IMR-90 (cell line): Measurements from ENCODE around the gene TBCK. TPM values are rescaled to one million over a fixed set of nuclear protein-coding genes. Genes with fewer than 3 reads are reported as not detected.

Source experiments
- ATAC-seq: fragments of 200-7000 bp; cut with Tn5 transposase; 2 replicates; pipeline ENCODE4 v1.9.1; 2020; ENCODE audit warnings: low read depth, mild to moderate bottlenecking, moderate library complexity
- BruUV-seq: library from RNA; stranded (reverse); fragments of 400-500 nt; replicated peaks from 2 replicates; lab custom pipeline; 2021; lab: Mats Ljungman, UMichigan
- CTCF ChIA-PET: fragments of 300-600 bp; formaldehyde crosslinking; extraction: SDS; loops from one replicate; lab custom pipeline; 2021; ENCODE audit warnings: antibody characterized with exemption; lab: Yijun Ruan, JAX
- POLR2A ChIA-PET: fragments of 300-600 bp; sonication (Branson Sonifier 250); formaldehyde crosslinking; loops from one replicate; lab custom pipeline; 2022; ENCODE audit warnings: antibody characterized with exemption; ENCODE audit not compliant: unreplicated experiment; lab: Charles Lee
- DNase-seq: peaks from one replicate; pipeline ENCODE4 v3.0.0; 2013
- H2AFZ ChIP-seq: replicated peaks from 2 replicates; pipeline ENCODE3; 2013; ENCODE audit warnings: low read length, mild to moderate bottlenecking; ENCODE audit not compliant: poor library complexity
- H2AK5ac ChIP-seq: 2 replicates; pipeline ENCODE4 v1.6.1; 2013; ENCODE audit warnings: low read depth, low read length, inconsistent platforms
- H2AK9ac ChIP-seq: replicated peaks from 2 replicates; pipeline ENCODE3; 2013; ENCODE audit warnings: mild to moderate bottlenecking, low read depth, low read length, moderate library complexity; ENCODE audit not compliant: poor library complexity
- H2BK120ac ChIP-seq: 2 replicates; pipeline ENCODE4 v1.6.1; 2013; ENCODE audit warnings: low read depth, low read length, inconsistent platforms
- H2BK15ac ChIP-seq: 3 replicates; pipeline ENCODE4 v1.6.1; 2013; ENCODE audit warnings: low read depth, low read length, inconsistent platforms
- H2BK20ac ChIP-seq: 2 replicates; pipeline ENCODE4 v1.6.1; 2013; ENCODE audit warnings: low read depth, mild to moderate bottlenecking, inconsistent platforms, low read length, moderate library complexity
- H2BK5ac ChIP-seq: 2 replicates; pipeline ENCODE4 v1.6.1; 2013; ENCODE audit warnings: mild to moderate bottlenecking, low read depth, low read length, inconsistent platforms; ENCODE audit not compliant: poor library complexity, severe bottlenecking
- H3K14ac ChIP-seq: replicated peaks from 2 replicates; pipeline ENCODE4 v1.6.1; 2013; ENCODE audit warnings: low read depth, low read length, inconsistent platforms
- H3K18ac ChIP-seq: 2 replicates; pipeline ENCODE4 v1.6.1; 2013; ENCODE audit warnings: low read depth, low read length, control low read depth
- H3K23ac ChIP-seq: 2 replicates; pipeline ENCODE4 v1.6.1; 2013; ENCODE audit warnings: low read depth, low read length, inconsistent platforms
- H3K27ac ChIP-seq: 2 replicates; pipeline ENCODE4 v1.5.1; 2013; ENCODE audit warnings: mild to moderate bottlenecking, control low read depth, low read length; ENCODE audit not compliant: insufficient read depth
- H3K27me3 ChIP-seq: 2 replicates; pipeline ENCODE4 v1.6.1; 2013; ENCODE audit warnings: low read length; ENCODE audit not compliant: control insufficient read depth, insufficient read depth
- H3K36me3 ChIP-seq: 2 replicates; pipeline ENCODE4 v1.6.1; 2013; ENCODE audit warnings: low read length, mixed read lengths; ENCODE audit not compliant: control insufficient read depth, insufficient read depth
- H3K4ac ChIP-seq: 2 replicates; pipeline ENCODE4 v1.6.1; 2013; ENCODE audit warnings: low read depth, low read length, inconsistent platforms
- H3K4me1 ChIP-seq: 2 replicates; pipeline ENCODE4 v1.6.1; 2013; ENCODE audit warnings: low read length, mixed read lengths; ENCODE audit not compliant: control insufficient read depth, insufficient read depth
- H3K4me2 ChIP-seq: 2 replicates; pipeline ENCODE4 v1.6.1; 2013; ENCODE audit warnings: low read depth, mild to moderate bottlenecking, control low read depth, low read length, moderate library complexity
- H3K4me3 ChIP-seq: 2 replicates; pipeline ENCODE4 v1.5.1; 2013; ENCODE audit warnings: low read depth, mild to moderate bottlenecking, control low read depth, low read length, moderate library complexity; ENCODE audit not compliant: insufficient read depth
- H3K56ac ChIP-seq: 2 replicates; pipeline ENCODE4 v1.6.1; 2013; ENCODE audit warnings: low read length, inconsistent platforms; ENCODE audit not compliant: insufficient read depth; ENCODE audit errors: extremely low read depth
- H3K79me1 ChIP-seq, 2 experiments: 2 replicates each; pipeline ENCODE4 v1.6.1; 2013; ENCODE audit warnings: low read length in 2 of 2, inconsistent platforms in 1 of 2, low read depth in 1 of 2
- H3K9ac ChIP-seq: 2 replicates; pipeline ENCODE4 v1.6.1; 2013; ENCODE audit warnings: low read depth, low read length, control low read depth
- H3K9me1 ChIP-seq: 2 replicates; pipeline ENCODE4 v1.6.1; 2013; ENCODE audit warnings: low read length, inconsistent platforms; ENCODE audit not compliant: insufficient read depth
- H3K9me3 ChIP-seq: 2 replicates; pipeline ENCODE4 v1.6.1; 2013; ENCODE audit warnings: low read length; ENCODE audit not compliant: control insufficient read depth, insufficient read depth
- H4K20me1 ChIP-seq: 2 replicates; pipeline ENCODE4 v1.6.1; 2013; ENCODE audit warnings: low read length, inconsistent platforms; ENCODE audit not compliant: insufficient read depth
- H4K5ac ChIP-seq: 2 replicates; pipeline ENCODE4 v1.6.1; 2013; ENCODE audit warnings: mild to moderate bottlenecking, low read depth, low read length, control low read depth
- H4K8ac ChIP-seq, 2 experiments: 2 replicates each; pipeline ENCODE4 v1.6.1; 2013; ENCODE audit warnings: low read depth in 2 of 2, low read length in 2 of 2, control low read depth in 1 of 2, inconsistent platforms in 1 of 2
- H4K91ac ChIP-seq: 2 replicates; pipeline ENCODE4 v1.6.1; 2013; ENCODE audit warnings: low read depth, low read length, inconsistent platforms; ENCODE audit not compliant: insufficient read depth
- BHLHE40 ChIP-seq: fragments of 150-350 bp; IDR thresholded peaks from 2 replicates; pipeline ENCODE4 v1.6.1; 2016; ENCODE audit warnings: mild to moderate bottlenecking, low read depth, low read length
- CEBPB ChIP-seq: IDR thresholded peaks from 2 replicates; pipeline ENCODE4 v1.6.1; 2012; ENCODE audit warnings: low read depth, low read length, improper control_type of control experiment
- CHD1 ChIP-seq: IDR thresholded peaks from 2 replicates; pipeline ENCODE4 v1.6.1; 2012; ENCODE audit warnings: low read depth, low read length, improper control_type of control experiment
- CTCF ChIP-seq: conservative IDR thresholded peaks from 2 replicates; pipeline ENCODE4 v1.5.1; 2012; ENCODE audit warnings: mild to moderate bottlenecking, low read depth, low read length, improper control_type of control experiment
- FOS ChIP-seq: fragments of 150-350 bp; IDR thresholded peaks from 2 replicates; pipeline ENCODE4 v1.6.1; 2016; ENCODE audit warnings: low read depth, low read length
- MAFK ChIP-seq: IDR thresholded peaks from 2 replicates; pipeline ENCODE4 v1.6.1; 2012; ENCODE audit warnings: low read depth, low read length, improper control_type of control experiment
- MXI1 ChIP-seq: IDR thresholded peaks from 2 replicates; pipeline ENCODE4 v1.6.1; 2012; ENCODE audit warnings: low read depth, mild to moderate bottlenecking, low read length, moderate library complexity, borderline replicate concordance
- RCOR1 ChIP-seq: IDR thresholded peaks from 2 replicates; pipeline ENCODE4 v1.6.1; 2012; ENCODE audit warnings: mild to moderate bottlenecking, low read length, improper control_type of control experiment; ENCODE audit not compliant: insufficient replicate concordance
- RFX5 ChIP-seq: IDR thresholded peaks from 2 replicates; pipeline ENCODE4 v1.8.0; 2012; ENCODE audit warnings: low read depth, mild to moderate bottlenecking, low read length, moderate library complexity
- WGBS, 2 experiments: methylation state at CpG; one replicate each; pipeline versions ENCODE4 v1.1.5 to v1.1.7; 2013; ENCODE audit warnings: missing lambda C conversion rate in 2 of 2; ENCODE audit not compliant: insufficient read length in 1 of 2; ENCODE audit errors: extremely low coverage in 2 of 2; 5-methylcytosine and 5-hydroxymethylcytosine counted together
- dilution Hi-C: fragments of 300-500 bp; cut with HindIII; formaldehyde crosslinking; loops from one replicate; pipeline ENCODE4 v1.14.3; 2018; ENCODE audit warnings: low sequenced_read_pairs; ENCODE audit not compliant: unreplicated experiment
- in situ Hi-C: fragments of 300-500 bp; cut with MboI; formaldehyde crosslinking; loops from 3 replicates; pipeline ENCODE4 v1.14.3; 2019; ENCODE audit warnings: low sequenced_read_pairs, inconsistent platforms, mixed read lengths
- intact Hi-C: fragments of 100-400 bp; cut with micrococcal nuclease; formaldehyde crosslinking; loops from 2 replicates; pipeline ENCODE4 v1.10.0; 2022
- polyA plus RNA-seq, 3 experiments: library from polyadenylated mRNA; depleted of rRNA; stranded (reverse); fragments of >200 nt; gene quantifications; 2 replicates each; pipeline ENCODE4 v1.2.3, GENCODE V29; 2012; ENCODE audit warnings: low replicate concordance in 1 of 3
- total RNA-seq: library from RNA; depleted of rRNA; stranded (reverse); fragments of >200 nt; gene quantifications from 2 replicates; pipeline ENCODE4 v1.2.3, GENCODE V29; 2012

Gene TBCK
- total and polyA plus RNA-seq, 2 of the 4 experiments (the other 2 are of a cell fraction): 10.7 to 29.9 TPM

GRCh38 chr4:106294062-106294461 is 21.9 kb downstream of the TBCK start:
- Histone ChIP-seq H2BK20ac (no peak overlapping the region), H3K56ac (no peak overlapping the region), H3K9ac (no peak overlapping the region), H2BK5ac (no peak overlapping the region), H3K23ac (no peak overlapping the region), H3K4me2 (no peak overlapping the region), H3K27me3 (no peaks in the 10 kb centered on the region), H3K4me3 (no peak overlapping the region), H3K14ac (no peak overlapping the region), H3K4me1 (no peaks in the 10 kb centered on the region), H3K9me1 (peaks cover 6% of the 10 kb centered on the region; the same call in 1 of the 2 replicates), H4K8ac (no peak overlapping the region), H3K36me3 (peaks cover 11% of the 10 kb centered on the region), H2AK5ac (no peak overlapping the region), H4K91ac (no peak overlapping the region), H3K9me3 (no peaks in the 10 kb centered on the region), H2AK9ac (no peak overlapping the region), H2BK120ac (no peak overlapping the region), H4K20me1 (no peaks in the 10 kb centered on the region), H3K4ac (no peak overlapping the region), H3K79me1 (peaks cover 6 to 10% of the 10 kb centered on the region in 2 experiments; a peak in 2 of 4 replicates), H3K27ac (no peak overlapping the region), H4K5ac (no peak overlapping the region), H2AFZ (no peak overlapping the region), H2BK15ac (no peak overlapping the region), H3K18ac (no peak overlapping the region)
- no CpG with 5 or more reads among the region's 10 CpGs for WGBS, 2 experiments
- DNase-seq (no peak), ATAC-seq (no peak)
- no TSS peak for BruUV-seq
- ChIA-PET CTCF (no interaction called here), POLR2A (no interaction called here)
- dilution Hi-C loops (no loop called here), in situ Hi-C loops (no loop called here), intact Hi-C loops (no loop called here)
- TF ChIP-seq RCOR1 (no peak), CHD1 (no peak), MXI1 (no peak), RFX5 (no peak), BHLHE40 (no peak), CTCF (no peak), CEBPB (no peak), FOS (no peak), MAFK (no peak)
